COR-L47 (cell line): ENCODE data around the gene CYSRT1.

Experiments used
- DNase-seq: peaks from one replicate; lab custom pipeline; 2025; lab: John Stamatoyannopoulos, UW

CYSRT1 gene

GRCh38 chr9:137212520-137212919 lies 12.5 kb upstream of the CYSRT1 start:
- DNase-seq = no peak

GRCh38 chr9:137213160-137214060 lies 11.6 kb upstream of the CYSRT1 start:
- DNase-seq = no peak

DNA sequence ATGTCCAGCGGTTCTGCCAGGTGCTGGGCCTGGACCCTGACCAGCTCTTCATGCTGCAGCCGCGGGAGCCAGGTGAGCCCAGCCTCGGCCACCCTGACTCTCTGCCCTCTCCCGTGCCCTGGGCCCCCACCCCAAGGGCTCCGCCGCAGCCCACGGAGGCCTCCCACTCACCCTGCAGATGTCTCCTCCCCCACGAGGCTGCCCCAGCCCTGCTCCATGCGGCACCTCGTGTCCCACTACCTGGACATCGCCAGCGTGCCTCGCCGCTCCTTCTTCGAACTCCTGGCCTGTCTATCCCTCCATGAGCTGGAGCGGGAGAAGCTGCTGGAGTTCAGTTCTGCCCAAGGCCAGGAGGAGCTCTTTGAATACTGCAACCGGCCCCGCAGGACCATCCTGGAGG lies 10.4 kb upstream of the CYSRT1 start:
- no peak for DNase-seq

DNA sequence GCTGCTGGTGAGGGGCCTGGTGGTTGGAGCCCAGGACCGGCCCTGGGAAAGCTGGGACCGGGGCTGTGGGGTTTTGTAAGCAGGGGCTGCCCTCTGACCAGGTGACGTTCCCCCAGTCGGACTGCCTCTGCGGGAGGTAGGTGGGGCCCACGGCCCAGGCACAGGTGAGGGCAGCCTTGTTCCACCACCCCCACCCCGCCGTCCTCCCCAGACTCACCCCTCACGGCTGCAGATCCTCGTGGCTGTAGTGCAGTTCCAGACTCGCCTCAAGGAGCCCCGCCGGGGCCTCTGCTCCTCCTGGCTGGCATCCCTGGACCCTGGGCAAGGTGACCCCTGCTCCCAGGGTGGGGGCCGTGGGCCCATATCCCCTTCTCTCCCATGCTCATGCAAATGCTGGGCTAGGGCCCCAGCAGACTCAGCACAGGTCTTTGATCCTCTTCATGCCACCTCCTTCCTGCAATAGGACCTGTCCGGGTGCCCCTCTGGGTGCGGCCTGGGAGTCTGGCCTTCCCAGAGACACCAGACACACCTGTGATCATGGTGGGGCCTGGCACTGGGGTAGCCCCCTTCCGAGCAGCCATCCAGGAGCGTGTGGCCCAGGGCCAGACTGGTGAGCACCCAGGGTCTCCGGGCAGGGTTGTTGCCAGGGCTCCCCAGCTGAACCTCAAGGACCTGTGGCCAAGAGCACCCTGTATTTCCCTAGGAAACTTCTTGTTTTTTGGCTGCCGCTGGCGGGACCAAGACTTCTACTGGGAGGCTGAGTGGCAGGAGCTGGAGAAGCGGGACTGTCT lies 9.6 kb upstream of the CYSRT1 start:
- DNase-seq = no peak

GRCh38 chr9:137216188-137216965 lies 8.6 kb upstream of the CYSRT1 start:
- no peak for DNase-seq

- peak; percentile 77 for DNase-seq
These were observed 7.4 kb upstream of the CYSRT1 start for GRCh38 chr9:137217276-137218211.

DNA sequence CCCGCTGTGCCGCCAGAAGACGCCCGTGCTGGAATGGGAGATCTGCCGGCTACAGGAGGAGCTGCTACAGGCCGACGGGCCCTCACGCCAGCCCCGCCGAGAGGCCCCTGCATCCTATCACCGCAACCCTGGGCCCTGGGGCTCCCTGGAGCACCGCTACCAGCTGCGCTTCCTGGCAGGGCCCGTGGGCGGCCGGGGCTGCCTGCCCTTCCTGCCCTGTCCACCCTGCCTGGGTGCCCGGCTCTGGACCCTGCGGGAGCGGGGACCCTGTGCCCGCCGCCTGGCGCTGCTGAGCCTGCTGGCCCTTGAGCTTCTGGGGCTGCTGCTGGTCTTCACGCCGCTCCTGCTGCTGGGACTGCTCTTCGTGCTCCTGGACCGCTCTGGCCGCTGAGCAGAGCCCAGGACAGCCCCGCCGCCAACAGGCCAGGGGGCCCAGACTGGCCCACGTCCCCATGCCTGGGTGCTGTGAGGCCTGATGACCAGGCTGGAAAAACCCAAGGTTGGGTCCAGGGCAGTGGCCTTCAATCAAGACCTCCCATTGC lies 6.7 kb upstream of the CYSRT1 start:
- DNase-seq = no peak

DNA sequence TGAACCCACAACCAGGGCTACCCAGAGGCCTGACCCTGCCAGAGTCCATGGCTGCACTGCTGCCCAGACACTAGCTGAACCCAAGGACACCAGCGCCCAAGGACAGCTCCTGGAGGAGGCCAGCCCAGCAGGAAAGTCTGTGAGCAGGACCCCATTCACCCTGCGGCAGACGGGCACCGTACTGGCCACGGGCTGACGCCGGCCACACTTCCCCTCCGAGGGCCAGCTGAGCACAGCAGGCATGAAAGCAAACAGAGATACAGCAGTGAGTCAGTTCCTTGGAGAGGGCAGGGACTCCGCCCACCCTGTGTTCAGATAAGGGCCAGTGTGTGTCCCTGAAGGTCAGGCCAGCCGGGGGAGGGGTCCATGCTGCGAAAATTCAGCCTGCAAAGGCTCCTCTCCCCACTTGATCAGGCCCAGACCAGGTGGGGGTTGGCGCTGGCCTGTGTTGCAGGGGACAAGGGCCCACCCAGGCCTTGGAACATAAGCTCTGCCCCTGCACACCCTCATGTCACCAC lies 6.2 kb upstream of the CYSRT1 start:
- no peak for DNase-seq

DNA sequence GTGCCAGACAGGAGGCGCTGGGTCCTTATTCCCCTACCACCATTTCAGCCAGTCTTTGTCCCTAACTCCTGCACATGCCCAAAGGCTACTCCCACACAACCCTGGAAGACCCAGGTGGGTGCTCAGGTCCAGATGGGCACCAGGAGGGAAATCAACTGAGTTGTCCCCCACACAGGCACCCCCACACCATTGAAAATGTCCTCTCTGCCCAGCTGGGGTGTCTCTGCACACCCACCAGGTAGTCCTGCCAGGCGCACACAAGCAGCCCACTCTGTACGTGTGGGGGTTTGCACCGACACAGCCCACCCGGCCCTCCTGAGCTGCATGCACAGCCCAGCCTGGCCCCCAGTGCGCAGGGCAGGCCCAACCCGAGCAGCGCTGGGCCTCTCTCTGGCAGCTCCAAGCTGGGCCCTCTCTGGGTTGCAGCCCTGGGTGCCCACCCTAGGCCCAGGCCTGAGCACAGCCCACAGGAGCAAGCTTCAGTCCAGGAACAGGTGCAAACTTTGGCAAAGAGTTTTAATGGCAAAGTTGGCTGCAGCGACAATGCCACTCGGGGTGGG lies 5.1 kb upstream of the CYSRT1 start:
- DNase-seq = no peak

DNA sequence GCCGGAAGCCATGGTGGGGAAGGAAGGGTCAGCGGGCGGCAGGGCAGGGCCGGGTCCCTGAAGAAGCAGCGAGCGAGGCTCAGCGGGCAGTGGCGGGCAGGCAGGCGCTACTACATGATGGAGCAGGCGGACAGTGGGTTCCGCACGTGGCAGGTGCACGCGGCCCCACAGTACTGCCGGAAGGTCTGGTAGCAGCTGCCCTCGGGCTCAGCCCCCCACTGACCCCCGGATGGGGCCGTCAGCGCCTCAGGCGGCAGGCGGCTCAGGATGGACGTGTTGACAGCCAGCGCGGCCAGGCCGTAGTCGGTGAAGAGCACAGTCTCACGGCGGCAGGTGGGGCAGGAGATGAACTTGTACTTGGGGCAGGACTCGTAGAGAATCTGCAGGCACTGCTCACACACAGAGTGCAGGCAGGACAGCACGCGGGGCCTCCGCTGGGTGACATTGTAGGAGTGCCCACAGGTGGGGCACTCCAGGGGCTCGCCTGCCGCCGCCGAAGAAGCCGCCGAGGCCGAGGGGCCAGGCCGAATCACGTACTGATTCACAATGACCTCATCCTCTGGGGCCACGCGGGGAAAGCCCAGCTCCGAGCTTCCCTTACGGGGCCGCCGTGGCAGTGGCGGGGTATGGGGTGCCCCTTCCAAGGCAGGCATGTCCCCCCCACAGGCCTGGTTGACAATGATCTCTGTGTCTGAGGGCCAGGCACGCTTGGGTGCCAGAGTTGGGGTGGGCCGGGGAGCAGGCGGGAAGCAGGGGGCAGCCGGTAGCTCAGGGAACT lies 4.5 kb upstream of the CYSRT1 start:
- no peak for DNase-seq

GRCh38 chr9:137221095-137221505 lies 3.9 kb upstream of the CYSRT1 start:
- no peak for DNase-seq

DNA sequence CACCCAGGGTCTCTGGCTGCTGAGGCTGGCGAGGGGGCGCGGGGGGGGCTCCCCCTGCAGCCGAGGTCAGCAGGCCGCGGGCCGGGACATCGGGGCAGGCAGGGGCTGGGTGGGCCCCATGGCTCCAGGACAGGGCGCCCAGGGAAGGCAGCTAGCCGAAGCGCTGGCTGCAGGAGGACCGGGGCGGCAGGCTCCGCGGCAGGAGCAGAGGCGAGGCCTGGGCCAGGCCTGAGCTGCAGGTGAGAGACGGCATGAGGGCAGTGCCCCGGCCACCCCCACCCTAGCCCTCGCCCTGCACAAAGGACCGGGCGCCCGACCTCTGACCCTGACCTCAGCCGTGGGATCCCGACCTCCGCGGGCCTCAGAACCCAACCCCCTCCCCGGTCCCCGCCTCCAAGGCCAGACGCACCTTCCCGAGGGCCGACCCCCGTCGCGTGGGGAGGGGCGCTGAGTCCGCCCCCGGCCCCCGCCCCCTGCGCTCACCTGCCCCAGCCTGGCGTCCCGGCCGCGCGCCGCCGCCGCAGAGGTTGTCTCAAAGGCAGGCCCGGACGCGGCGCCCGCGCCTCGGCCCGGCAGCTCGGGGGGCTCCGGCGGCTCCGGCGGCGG lies 3.4 kb upstream of the CYSRT1 start:
- peak; percentile 38 for DNase-seq

DNA sequence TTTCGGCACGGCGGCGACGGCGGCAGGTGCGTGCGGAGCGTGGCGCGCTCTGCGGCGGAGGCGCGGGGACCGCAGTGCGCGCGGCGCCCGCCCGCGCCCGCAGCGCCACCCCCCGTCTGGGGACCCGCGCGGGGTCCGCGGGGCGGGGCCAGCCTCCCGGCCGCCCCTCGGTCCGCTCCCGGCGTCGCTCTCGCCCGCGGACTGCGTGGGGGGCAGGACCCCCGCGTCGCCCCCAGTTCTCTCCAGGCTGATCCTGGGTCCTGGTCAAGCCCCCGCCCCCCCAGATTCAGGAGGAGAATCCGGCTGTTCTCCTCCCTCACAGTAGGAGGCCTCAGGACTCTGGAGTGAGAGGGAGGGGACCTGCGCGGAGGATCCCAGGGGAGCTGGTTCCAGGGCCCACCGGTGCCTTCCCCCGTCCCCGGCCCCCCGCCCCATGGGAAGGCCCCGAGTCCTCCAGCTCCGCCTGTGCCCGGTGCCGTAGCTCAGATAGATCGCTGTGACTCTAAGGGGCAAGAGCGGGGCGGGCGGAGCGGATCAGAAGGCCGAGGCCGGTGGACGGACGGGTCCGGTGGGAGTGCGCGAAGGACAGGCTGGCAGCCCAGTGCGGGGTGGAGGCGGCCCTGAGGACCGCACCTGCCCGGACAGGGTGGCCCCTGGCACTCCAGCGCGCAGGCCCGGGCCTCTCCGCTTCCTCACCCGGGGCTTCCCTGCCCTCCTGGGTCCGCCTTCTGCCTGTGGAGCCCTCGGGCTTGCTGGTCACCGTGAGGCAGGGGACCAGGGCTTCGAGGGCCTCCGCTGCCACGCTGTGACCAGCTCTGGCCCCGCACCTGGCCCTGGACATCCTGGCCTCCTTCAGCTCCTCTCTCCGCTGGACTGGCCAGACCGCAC lies 2.5 kb upstream of the CYSRT1 start, which contains the start of gene RNF208:
Gene RNF208, minus strand, starts transcription at position 51 of the 888 bp plus-strand sequence. CDS start 1,028 bp downstream, outside the sequence.
- DNase-seq = no peak

DNA sequence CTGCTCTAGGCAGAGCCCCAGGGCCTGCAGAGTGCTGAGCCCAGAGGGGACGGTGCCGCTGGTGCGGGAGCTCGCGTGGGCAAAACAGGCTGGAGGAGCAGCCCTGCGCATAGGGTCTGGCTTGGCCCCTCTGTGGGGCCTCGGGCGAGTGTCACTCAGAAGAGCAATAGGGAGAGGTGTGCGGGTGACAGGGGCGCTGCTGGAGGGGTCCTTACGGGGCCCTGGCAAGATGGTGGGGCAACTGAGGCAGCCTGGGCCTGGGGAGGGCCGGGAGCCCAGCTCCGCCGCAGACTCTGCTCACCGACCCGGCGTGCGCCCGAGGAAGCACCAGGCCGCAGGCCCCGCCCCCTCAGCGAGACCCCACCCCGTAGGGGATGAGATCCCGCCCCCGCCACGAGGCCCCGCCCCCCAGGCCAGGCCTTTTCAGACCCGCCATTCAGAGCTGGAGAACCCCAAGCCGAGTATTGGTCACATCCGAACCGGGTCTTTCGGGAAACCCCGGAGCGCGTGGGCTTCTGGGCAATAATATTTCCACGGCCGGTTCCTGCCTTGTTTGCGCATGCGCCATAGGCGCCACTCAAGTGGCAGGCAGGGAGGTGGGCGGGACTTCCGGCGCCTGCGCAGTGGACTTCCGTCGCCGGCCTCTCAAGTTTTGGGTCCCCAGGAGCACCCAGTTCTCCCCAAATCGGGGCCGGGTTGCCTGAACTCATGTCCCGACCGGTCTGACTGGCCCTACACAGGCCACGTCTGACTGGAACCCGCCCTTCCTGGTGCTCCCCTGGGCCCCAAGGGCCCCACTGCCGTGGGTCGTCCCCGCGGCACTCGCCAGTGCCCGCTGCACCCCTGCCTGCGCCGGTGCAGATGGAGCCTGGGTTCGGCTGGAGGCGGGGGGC lies 1.6 kb upstream of the CYSRT1 start:
- peak; percentile 98 for DNase-seq

- no peak for DNase-seq
These were observed 841 bp downstream of the CYSRT1 start for GRCh38 chr9:137225699-137226331.

DNA sequence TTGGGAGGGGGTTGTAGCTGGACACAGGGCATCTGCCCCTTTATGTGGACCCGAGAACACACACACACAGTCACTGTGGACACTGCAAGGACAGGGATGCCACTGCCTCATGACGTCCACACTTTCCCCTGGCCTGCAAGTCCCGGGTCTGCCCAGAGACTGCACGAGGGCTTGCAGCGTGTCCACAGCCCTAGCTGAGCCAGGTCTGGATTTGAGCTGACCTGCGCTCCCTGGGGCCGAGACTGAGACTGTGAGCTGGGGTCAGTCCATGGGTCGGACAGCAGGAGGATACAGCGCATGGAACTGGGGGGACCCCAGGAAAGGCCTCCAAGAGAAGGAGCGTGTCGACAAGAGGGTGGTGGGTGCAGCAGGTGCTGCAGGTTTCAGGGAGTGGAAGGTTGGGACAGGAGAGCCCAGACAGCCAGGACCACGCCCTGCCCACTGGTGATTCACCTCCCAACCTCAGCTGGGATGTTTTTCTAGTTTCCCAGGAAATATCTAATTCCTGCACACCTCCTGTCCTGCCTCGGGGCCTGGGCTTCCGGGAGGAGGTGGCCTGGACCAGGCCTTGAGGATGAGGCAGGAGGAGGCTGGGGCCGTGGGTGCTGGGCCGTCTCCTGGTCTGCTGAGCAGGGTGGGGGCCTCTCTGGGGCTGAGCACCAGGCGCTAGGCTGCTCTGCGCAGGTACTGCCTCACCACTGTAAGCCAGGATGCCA lies 1.5 kb downstream of the CYSRT1 start:
- no peak for DNase-seq
